ENCODE results near the gene TBC1D10A. TPM values are rescaled to one million over a fixed set of nuclear protein-coding genes. Genes with fewer than 3 reads are reported as not detected.

Gene TBC1D10A
- total RNA-seq, 4 donors from 2014 or later: 38.3 to 49.2 (median 43.0) TPM

DNA sequence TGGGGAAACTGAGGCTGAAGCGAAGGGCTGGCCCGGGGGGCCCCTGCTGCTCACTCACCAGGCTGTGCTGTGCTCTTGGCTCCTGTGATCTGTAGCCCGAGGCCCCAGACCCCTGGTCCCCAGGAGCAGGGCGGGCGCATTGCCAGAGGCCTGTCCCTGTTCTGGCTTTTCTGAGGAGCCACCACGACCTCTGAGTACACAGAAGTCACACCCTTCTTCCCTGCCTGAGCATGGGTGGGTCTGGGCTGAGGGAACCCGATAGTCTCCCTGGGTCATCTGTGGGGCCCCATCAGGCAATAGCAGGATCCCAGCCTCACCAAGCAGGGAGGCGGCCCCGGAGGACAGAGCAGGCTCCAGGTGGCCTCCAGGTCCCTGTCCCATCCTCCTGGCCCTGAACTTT lies 42.6 kb downstream of the TBC1D10A start:
- no peaks in the 10 kb centered on the region for H3K9me3 ChIP-seq
- WGBS: 69% methylated on average over 7 of the region's 9 CpGs
- no peak overlapping the region for H3K4me3 ChIP-seq
- DNase-seq (ENCODE audit: low spot score in 2 of 2): no peak
- H3K27me3 ChIP-seq: no peaks in the 10 kb centered on the region
- H3K4me1 ChIP-seq: peaks cover 24% of the 10 kb centered on the region
- H3K27ac ChIP-seq: no peak overlapping the region
- no peak for TF ChIP-seq POLR2AphosphoS5 (IDR thresholded peaks at IDR 0.05)
- TF ChIP-seq POLR2A (IDR thresholded peaks at IDR 0.05): no peak
- no peak for TF ChIP-seq CTCF (IDR thresholded peaks at IDR 0.05)
- no peak for TF ChIP-seq EP300 (IDR thresholded peaks at IDR 0.05)
- H3K36me3 ChIP-seq: peaks cover 31% of the 10 kb centered on the region

GRCh38 chr22:30283342-30283741 lies 43.4 kb downstream of the TBC1D10A start:
- WGBS: no CpG with 5 or more reads among the region's 4 CpGs
- H3K4me1 ChIP-seq: peaks cover 25% of the 10 kb centered on the region
- H3K27me3 ChIP-seq: no peaks in the 10 kb centered on the region
- DNase-seq (ENCODE audit: low spot score in 2 of 2): no peak
- no peak for TF ChIP-seq POLR2A (IDR thresholded peaks at IDR 0.05)
- H3K27ac ChIP-seq: no peak overlapping the region
- H3K9me3 ChIP-seq: no peaks in the 10 kb centered on the region
- H3K36me3 ChIP-seq: peaks cover 31% of the 10 kb centered on the region
- no peak overlapping the region for H3K4me3 ChIP-seq

GRCh38 chr22:30282616-30283046 lies 44.1 kb downstream of the TBC1D10A start:
- TF ChIP-seq POLR2AphosphoS5 (IDR thresholded peaks at IDR 0.05) (no peak), CTCF (IDR thresholded peaks at IDR 0.05) (no peak), EP300 (IDR thresholded peaks at IDR 0.05) (no peak), POLR2A (IDR thresholded peaks at IDR 0.05) (no peak)
- H3K9me3 ChIP-seq: no peaks in the 10 kb centered on the region
- 74% methylated on average over 6 of the region's 7 CpGs for WGBS

DNA sequence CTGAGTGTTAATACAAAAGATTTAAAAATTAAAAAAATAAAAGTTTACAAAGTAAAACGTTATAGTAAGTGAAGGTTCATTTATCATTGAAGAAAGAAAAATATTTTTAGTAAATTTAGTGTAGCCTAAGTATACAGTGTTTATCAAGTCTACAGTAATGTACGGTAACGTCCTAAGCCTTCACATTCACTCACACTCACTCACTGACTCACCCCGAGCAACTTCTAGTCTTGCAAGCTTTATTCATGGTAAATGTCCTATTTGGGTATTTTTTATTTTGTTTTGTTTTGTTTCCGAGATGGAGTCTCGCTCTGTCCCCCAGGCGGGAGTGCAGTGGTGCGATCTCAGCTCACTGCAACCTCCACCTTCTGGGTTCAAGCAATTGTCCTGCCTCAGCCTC lies 46.2 kb downstream of the TBC1D10A start:
- TF ChIP-seq CTCF (IDR thresholded peaks at IDR 0.05) (no peak), EP300 (IDR thresholded peaks at IDR 0.05) (no peak)
- Histone ChIP-seq H3K27me3 (no peaks in the 10 kb centered on the region), H3K36me3 (peaks cover 21% of the 10 kb centered on the region), H3K4me1 (peaks cover 34% of the 10 kb centered on the region), H3K4me3 (no peak overlapping the region), H3K9me3 (no peaks in the 10 kb centered on the region), H3K27ac (no peak overlapping the region)
- DNase-seq (ENCODE audit: low spot score in 2 of 2): no peak
- WGBS: 86% methylated on average over 8 of the region's 8 CpGs

More at GRCh38 chr22:30282616-30283046, 44.1 kb downstream of the TBC1D10A start:
- H3K4me1 ChIP-seq: peaks cover 26% of the 10 kb centered on the region
- DNase-seq (ENCODE audit: low spot score in 2 of 2): no peak
- H3K27me3 ChIP-seq: no peaks in the 10 kb centered on the region
- peaks cover 31% of the 10 kb centered on the region for H3K36me3 ChIP-seq
- no peak overlapping the region for H3K27ac ChIP-seq
- H3K4me3 ChIP-seq: no peak overlapping the region

GRCh38 chr22:30279932-30280331 lies 46.8 kb downstream of the TBC1D10A start:
- no peak overlapping the region for H3K4me3 ChIP-seq
- no peak for DNase-seq (ENCODE audit: low spot score in 2 of 2)
- no peak overlapping the region for H3K27ac ChIP-seq
- H3K4me1 ChIP-seq: peaks cover 34% of the 10 kb centered on the region
- H3K9me3 ChIP-seq: no peaks in the 10 kb centered on the region
- H3K27me3 ChIP-seq: no peaks in the 10 kb centered on the region
- 95% methylated on average over 5 of the region's 5 CpGs for WGBS
- H3K36me3 ChIP-seq: peaks cover 15% of the 10 kb centered on the region
- TF ChIP-seq POLR2A (IDR thresholded peaks at IDR 0.05) (no peak), EP300 (IDR thresholded peaks at IDR 0.05) (no peak), CTCF (IDR thresholded peaks at IDR 0.05) (no peak), POLR2AphosphoS5 (IDR thresholded peaks at IDR 0.05) (no peak)
